CD4-positive, alpha-beta T cell treated with Interleukin-4 for 4 hours (primary cell): ENCODE results near the gene CRX.
"Not testable (repeated sequence)": the region's sequence is repeated elsewhere in the genome, so short reads cannot be mapped to it uniquely, and the experiment has no call there.

Experiments used
- DNase-seq: peaks from one replicate; pipeline ENCODE4 v3.0.0-alpha.2; 2020

Gene CRX

DNA sequence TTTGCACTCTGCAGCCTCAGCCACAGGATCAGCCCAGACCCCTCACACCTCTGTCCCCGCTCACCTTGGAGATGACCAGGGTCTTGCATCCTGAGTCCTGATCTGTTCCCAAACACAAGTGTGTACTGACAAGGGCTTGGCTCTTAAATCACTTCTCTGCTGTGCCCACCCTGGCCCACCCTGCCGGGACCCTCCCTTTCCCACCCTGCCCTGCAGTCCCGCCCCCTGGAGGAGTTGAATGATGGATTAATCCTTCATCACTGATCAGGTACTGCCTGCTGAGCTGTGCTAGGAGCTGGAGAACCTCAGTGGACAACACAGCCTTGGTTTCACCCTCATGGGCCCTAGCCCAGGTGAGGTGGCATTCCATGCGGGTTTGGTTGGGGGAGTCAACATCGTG lies 17.3 kb upstream of the CRX start, which contains the start of gene TPRX1:
TPRX1 (minus strand) TSS at position 101 of the 400 bp plus-strand sequence; CDS start at position 89, 12 bp downstream.
- not testable (repeated sequence) for DNase-seq

DNA sequence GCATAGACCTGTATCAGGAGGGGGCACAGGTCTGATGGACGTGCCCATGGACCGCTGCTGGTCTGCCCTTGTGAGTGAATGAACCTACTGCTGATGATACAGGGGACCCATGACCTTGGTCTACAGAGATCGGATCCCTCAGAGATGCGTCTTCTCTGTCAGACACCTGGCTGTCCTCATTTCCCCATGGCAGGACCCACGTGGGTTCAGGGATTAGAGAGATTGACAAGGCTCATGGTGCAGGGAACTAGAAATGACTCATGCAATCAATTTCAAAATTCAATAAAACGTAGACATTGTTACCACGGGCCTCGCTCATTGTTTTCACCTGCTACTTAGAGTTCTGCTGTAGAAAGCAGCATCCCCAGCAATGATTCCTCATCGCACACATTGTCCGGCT lies 16.4 kb upstream of the CRX start:
- no peak for DNase-seq

DNA sequence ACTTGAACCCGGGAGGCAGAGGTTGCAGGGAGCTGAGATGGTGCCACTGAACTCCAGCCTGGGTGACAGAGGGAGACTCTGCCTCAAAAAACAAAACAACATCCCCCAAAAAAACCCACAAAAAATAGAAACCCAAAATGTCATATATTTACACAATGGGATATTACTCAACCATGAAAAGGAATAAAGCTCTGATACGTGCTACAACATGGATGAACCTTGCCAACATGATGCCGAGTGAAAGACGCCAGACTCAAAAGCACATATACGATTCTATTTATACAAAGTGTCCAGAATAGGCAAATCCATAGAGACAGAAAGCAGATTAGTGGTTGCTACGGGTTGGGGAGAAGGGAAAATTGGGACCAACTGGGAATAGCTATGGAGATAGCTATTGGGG lies 15.3 kb upstream of the CRX start:
- no peak for DNase-seq

DNA sequence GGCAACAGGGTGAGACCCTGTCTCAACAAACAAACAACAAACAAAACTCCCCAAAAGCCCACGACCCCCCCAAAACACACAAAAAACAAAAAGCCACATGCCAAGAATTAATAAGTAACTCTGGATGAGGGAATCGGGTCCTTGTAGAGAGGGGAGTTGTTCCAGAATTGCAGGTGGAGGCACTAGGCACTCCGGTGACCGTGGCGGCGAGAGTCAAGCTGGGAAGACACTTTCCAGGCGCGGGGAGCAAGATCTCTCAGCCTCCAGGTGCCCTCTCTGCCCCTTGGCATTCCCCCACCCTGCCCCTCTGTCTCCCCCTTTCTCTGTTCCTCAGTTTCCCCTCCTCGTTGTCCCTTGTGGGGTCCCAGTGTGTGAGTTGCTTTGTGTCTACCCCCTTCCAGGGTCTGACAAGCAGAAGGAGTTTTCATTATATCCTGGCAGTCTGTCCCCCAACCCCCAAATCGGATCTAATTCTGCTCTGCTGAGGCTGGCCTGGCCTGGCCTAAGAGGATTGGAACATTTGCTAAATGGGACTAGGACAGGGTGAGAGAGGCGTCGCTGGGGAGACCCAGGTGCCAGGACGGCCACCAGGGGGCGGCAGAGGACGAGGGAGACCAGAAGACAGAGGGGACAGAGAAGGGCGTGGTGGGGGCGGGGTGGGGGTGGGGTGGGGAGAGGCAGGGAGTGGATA lies 8.3 kb upstream of the CRX start:
- peak; percentile 47 for DNase-seq

DNA sequence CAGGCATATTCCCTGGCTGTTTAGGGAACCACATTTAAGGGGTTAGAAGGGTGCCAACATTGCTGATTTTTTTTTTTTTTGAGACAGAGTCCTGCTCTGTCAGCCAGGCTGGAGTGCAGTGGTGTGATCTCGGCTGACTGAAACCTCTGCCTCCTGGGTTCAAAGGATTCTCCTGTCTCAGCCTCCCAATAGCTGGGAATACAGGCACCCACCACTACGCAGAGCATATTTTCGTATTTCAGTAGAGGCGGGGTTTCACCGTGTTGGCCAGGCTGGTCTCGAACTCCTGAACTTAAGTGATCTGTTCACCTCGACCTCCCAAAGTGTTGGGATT lies 7.8 kb upstream of the CRX start:
- no peak for DNase-seq

DNA sequence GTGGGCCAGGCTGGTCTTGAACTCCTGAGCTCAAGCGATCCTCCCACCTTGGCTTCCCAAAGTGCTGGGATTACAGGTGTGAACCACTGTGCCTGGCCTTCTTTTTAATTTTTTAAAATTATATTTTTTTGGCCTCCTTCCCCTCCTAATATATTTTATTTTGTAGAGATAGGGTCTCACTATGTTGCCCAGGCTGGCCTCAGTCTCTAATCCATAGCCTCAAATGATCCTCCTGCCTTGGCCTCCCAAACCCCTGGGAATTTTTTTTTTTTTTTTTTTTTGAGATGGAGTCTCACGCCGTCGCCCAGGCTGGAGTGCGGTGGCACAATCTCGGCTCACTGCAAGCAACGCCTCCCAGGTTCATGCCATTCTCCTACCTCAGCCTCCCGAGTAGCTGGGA lies 5.5 kb upstream of the CRX start:
- DNase-seq: not testable (repeated sequence)

DNA sequence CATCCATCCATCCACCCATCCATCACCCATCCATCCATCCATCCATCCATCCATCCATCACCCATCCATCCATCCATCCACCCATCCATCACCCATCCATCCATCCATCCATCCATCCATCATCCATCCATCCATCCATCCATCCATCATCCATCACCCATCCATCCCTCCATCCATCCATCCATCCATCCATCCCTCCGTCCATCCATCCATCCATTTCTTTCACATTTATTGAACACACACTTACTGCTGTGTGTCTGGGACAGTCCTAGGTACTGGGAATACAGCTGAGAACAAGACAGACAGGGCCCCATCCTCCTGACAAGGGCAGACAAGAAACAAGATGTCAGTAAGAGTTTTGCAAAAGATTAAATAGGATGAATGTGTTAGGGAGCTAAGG lies 3.5 kb upstream of the CRX start:
- not testable (repeated sequence) for DNase-seq

DNA sequence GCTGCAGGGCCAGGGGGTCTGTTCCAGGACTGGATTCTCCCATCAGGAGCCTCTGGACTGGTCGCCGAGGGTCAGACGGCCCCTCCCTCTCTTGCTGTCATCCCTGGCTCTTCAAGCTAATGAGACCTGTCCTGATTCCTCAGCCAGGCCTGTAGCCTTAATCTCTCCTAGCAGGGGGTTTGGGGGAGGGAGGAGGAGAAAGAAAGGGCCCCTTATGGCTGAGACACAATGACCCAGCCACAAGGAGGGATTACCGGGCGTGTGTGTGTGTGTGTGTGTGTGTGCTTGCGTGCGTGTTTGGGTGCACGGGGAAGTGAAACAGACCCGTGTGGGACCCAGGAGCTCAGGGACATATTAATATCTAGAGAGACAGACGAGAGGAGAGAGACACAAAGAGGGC lies 1.9 kb upstream of the CRX start:
- DNase-seq: no peak

DNA sequence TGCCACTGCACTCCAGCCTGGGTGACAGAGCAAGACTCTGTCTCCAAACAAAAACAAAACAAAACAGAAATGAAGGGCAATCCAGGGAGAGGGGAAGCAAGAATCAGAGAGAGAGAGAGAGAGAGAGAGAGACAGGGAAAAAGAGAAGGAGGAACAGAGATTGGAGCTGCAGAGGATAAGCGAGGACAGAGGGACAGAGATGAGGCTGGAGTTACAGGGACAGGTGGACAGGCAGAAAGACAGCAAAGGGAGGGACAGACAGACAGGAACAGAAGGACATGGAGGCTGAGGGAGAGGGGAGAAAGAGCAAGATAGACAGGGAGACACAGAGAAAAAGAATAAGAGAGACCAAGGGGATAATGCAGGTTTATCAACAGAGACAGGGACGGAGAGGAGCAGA lies 1.3 kb upstream of the CRX start:
- no peak for DNase-seq

DNA sequence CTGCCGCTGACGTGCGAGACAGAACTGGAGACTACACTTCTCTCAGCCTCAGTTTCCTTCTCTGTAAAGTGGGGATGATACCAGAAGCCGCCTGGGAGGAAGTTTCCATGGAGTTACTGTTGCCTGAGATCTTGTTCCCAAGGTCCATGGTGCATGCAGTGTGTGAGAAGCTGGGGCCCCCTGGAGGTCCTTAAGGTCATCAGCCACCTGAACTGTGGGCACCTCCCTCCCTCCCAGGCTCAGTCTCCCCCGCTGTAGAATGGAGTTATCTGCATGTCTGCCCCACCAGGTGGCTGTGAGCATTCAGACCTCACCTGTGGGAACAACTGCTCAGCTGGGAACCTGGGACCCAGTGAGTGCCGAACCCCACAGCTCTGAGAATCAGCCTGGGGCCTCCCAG lies 2.7 kb downstream of the CRX start:
- DNase-seq: no peak

DNA sequence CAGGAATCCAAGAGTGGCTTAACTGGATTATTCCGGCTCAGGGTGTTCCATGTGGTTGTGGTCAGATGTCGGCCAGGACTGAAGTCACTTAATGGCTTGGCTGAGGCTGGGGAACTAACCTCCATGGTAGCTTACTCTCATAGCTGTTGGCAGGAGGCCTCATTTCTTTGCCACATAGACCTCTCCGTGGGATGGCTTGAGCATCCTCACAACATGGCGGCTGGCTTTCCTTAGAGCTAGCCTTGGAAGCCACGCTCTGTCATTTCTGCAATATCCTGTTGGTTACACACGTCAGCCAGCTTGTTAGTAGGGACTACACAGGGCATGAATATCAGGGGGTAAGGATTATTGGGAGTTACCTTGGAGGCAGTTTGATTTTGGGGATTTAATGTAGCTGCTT lies 5.1 kb downstream of the CRX start:
- no peak for DNase-seq

DNA sequence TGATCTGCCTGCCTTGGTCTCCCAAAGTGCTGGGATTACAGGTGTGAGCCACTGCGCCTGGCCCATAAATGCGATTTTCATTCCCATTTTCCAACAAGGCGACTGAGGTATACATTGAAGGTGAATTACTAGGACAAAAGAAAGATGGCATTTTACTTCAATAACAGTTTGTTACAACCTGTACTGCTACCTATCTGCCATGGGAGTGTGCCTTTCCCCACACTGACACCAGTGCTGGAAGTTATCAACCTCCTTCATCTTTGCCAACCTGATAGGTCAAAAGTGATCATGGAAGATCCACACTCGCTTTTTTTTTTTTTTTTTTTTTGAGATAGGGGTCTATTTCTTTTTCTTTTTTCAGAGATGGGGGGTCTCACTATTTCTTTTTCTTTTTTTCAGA lies 11.0 kb downstream of the CRX start:
- DNase-seq: no peak

DNA sequence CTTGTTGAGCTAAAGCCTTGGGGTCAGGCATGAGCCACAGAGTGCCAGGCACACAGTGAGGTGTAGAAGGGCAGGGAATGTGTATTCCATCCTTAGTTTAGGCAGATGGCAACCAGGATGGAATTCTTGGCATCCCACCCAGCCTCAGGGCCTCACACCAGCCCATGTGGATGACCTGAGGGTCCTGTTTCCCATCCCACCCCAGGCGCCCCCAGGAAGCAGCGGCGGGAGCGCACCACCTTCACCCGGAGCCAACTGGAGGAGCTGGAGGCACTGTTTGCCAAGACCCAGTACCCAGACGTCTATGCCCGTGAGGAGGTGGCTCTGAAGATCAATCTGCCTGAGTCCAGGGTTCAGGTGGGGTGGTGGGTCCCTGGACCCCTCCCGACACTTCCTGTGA lies 14.3 kb downstream of the CRX start:
- no peak for DNase-seq

DNA sequence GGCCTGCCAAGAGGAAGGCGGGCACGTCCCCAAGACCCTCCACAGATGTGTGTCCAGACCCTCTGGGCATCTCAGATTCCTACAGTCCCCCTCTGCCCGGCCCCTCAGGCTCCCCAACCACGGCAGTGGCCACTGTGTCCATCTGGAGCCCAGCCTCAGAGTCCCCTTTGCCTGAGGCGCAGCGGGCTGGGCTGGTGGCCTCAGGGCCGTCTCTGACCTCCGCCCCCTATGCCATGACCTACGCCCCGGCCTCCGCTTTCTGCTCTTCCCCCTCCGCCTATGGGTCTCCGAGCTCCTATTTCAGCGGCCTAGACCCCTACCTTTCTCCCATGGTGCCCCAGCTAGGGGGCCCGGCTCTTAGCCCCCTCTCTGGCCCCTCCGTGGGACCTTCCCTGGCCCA lies 17.7 kb downstream of the CRX start:
- DNase-seq: no peak

DNA sequence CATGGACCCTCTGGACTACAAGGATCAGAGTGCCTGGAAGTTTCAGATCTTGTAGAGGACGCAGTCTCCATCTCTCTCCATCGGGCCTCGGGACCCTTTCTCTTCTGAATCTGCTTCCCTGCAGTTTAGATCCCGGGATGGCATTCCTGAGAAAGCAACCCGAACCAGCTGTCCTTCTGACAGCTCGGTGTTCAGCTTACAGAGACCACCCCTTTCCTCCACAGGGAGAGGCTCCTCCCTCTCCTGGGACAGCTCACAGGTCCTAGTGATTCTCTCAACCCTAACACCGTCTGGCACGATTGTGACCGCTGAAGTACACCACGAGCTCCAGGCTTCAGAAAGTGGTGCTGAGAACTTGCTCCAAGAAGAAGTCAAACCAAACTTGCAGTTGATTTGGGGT lies 18.2 kb downstream of the CRX start:
- DNase-seq: no peak

DNA sequence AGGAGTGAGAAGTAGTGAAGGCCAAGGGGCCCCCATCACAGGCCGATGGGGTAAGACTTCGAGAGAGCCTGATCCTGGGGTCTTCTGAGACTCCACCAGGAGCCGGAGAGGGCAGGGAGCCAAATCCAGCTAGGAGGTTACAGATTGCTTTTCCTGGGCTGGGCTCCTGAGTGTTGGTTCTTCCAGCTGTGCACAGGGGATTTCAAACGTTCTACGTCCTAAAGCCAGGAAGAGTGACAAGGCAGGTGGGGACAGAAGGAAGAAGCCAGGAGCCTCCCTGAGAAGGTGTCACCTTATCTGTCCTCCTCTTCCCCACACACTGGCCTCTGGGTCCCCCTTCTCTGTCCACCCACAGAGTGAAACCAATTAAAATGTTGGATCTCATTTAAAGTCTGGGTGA lies 21.2 kb downstream of the CRX start:
- no peak for DNase-seq

DNA sequence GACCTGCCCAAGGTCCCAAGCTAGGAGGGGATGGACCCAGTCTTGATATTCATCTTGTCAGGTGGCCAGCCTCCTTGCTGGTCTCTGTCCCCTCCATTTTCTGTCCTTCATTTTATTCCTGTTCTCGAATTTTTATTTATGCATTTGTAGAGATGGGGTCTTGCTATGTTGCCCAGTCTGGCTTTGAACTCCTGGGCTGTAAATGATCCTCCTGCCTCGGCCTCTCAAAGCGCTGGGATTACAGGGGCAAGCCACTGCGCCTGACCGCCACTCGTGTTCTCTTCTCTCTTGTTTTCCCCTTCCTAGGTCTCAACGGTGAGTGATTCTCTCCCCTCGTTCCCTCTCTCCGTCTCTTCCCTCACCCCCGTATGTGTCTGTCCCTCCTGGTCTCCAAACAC lies 26.7 kb downstream of the CRX start:
- no peak for DNase-seq

DNA sequence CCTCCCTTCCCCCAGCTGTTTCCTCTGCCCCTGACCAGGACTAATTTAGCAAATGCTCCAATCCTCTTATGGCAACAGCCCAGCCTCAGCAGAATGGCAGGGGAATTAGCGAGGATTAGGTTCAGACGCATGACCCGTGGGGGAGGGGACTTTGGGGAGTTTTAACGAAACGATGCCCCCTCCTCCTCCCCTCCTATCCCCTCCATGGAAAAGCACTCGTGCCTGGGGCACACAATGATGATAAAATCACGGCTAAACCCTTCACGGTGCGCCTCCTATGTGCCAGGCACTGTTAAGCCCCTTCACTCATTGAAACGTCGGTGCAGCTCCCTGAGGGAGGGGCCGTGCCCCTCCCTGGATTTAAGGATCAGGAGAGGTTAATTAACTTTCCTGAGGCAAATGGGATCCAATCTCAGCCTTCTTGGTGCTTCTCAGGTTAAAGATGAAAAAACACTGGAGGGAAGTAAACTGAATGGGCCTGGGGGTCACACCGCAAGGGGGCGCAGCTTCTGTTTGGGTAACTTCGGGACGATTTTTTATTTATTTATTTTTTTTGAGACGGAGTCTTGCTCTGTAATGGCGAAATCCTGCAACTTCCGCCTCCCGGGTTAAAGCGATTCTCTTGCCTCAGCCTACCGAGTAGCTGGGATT lies 27.2 kb downstream of the CRX start:
- DNase-seq: peak; percentile 2

DNA sequence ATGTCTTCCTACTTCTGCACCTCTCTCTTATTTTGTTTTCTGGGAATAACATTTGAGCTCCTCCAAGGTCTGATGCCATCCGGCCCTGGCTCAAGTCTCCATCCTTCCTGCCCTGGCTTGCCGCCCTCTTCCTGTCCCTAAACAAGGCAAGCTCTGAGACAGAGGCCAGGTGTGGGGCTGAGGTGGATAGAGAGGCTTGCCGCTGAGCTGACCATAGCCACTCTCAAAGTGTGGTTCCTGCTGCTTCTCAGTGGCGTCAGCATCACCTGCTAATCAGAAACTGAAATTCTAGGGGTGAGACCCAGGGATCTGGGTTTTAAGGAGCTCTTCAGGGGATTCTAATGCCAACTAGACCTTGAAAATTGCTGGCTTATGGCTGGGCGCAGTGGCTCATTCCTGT lies 31.3 kb downstream of the CRX start:
- DNase-seq: no peak

DNA sequence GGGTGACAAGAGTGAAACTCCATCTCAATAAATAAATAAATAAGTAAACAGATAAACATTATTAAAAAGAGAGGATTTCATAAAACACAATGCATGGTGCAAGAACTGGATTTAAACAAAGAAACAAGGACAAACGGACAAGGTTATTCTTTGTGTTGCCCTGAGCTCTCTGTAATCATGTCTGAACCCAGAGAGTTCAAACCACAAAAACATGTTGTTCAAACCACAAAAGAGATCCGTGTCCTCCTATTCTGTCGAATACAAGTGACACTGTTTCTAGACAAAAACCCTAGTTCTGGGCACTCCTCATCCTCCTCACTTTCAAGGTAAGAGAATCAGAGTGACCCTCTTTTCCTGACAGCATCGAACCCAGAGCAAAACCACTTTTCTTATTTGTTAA lies 32.7 kb downstream of the CRX start:
- DNase-seq: no peak

DNA sequence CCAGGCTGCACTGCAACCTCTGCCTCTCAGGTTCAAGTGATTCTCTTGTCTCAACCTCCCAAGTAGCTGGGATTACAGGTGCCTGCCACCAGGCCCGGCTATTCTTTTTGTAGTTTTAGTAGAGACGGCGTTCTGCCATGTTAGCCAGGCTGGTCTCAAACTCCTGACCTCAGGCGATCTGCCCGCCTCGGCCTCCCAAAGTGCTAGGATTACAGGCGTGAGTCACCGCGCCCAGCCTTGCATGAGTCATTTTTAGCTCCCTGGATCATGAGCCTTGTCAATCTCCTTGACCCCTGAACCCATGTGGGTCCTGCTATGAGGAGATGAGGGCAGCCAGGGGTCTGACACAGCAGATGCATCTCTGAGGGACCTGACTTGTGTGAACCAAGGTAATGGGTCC lies 36.5 kb downstream of the CRX start:
- not testable (repeated sequence) for DNase-seq

DNA sequence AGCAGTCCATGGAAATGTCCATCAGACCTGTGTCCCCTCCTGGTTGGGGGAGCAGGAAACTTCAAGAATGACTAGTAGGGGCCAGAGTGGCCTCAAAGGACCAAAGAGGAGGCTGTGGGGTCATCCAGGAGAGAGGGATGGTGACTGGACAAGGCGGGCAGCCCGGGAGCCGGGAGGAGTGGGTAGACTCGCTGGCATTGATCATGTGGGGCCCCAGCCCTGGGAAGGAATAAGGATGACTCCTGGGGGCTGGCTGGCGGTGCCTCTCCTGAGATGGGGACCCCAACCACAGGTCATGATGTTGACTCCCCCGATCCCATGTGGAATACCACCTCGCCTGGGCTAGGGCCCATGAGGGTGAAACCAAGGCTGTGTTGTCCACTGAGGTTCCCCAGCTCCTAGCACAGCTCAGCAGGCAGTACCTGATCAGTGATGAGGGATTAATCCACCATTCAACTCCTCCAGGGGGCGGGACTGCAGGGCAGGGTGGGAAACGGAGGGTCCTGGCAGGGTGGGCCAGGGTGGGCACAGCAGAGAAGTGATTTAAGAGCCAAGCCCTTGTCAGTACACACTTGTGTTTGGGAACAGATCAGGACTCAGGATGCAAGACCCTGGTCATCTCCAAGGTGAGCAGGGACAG lies 37.0 kb downstream of the CRX start, which contains the start of gene TPRX2:
TPRX2 (plus strand) TSS at position 590 of the 640 bp plus-strand sequence; CDS start at position 602, 12 bp downstream.
- not testable (repeated sequence) for DNase-seq

DNA sequence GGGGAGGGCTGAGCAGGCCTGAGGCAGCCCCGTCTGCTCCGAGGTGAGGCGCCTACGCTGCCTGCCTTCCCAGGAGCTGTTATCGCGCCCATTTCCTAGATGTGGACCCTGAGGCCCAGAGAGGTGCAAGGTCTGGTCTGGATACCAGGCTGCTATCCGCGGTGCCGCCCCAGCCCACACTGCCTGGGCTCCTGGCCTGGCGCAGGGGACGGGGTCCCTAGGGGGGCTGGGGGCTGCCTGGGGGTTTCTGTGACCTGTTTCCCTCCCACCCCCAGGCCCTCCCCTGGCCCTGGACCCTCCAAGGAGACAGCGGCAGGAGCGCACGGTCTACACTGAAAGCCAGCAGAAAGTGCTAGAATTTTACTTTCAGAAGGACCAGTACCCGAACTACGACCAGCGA lies 38.1 kb downstream of the CRX start:
- DNase-seq: not testable (repeated sequence)

DNA sequence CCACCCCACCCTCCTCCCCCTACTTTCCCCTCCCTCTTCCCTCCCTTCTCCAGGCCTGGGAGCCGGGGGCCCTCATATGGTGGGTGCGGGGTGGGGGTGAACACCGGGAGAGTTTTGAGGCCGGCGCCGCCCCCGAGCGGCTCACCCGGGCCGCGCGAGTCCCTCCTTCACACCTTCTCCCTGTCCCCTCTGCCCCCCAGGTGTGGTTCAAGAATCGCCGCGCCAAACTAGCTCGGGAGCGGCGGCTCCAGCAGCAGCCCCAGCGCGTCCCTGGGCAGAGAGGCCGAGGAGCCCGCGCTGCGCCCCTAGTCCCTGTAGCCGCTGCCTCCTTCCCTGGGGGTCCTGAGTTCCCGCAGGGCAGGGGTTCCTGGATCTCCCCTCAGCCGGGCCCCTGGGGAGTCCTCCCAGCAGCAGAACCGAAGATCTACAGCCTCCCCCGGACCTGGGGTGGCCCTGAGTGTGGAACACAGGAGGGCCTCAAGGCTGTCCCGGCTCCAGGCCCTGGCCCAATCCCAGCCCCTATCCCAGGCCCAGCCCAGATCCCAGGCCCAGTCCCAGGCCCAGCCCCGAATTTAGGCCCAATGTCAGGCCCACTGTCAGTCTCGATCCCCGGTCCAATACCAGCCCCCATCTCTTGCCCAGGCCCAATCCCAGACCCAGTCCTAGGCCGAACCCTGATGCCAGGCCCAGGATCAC lies 39.0 kb downstream of the CRX start:
- DNase-seq: no peak
